Smooth muscle cell of the umbilical artery (primary cell): Measurements from ENCODE around the gene AKAP6. TPM values are rescaled to one million over a fixed set of nuclear protein-coding genes. Genes with fewer than 3 reads are reported as not detected.

ENCODE experiments used
- total RNA-seq: library from RNA; depleted of rRNA; stranded (reverse); fragments of >200 nt; gene quantifications from 2 replicates; pipeline ENCODE4 v1.2.3, GENCODE V29; 2014

Gene AKAP6, protein sequence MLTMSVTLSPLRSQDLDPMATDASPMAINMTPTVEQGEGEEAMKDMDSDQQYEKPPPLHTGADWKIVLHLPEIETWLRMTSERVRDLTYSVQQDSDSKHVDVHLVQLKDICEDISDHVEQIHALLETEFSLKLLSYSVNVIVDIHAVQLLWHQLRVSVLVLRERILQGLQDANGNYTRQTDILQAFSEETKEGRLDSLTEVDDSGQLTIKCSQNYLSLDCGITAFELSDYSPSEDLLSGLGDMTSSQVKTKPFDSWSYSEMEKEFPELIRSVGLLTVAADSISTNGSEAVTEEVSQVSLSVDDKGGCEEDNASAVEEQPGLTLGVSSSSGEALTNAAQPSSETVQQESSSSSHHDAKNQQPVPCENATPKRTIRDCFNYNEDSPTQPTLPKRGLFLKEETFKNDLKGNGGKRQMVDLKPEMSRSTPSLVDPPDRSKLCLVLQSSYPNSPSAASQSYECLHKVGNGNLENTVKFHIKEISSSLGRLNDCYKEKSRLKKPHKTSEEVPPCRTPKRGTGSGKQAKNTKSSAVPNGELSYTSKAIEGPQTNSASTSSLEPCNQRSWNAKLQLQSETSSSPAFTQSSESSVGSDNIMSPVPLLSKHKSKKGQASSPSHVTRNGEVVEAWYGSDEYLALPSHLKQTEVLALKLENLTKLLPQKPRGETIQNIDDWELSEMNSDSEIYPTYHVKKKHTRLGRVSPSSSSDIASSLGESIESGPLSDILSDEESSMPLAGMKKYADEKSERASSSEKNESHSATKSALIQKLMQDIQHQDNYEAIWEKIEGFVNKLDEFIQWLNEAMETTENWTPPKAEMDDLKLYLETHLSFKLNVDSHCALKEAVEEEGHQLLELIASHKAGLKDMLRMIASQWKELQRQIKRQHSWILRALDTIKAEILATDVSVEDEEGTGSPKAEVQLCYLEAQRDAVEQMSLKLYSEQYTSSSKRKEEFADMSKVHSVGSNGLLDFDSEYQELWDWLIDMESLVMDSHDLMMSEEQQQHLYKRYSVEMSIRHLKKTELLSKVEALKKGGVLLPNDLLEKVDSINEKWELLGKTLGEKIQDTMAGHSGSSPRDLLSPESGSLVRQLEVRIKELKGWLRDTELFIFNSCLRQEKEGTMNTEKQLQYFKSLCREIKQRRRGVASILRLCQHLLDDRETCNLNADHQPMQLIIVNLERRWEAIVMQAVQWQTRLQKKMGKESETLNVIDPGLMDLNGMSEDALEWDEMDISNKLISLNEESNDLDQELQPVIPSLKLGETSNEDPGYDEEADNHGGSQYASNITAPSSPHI (N-terminal part only)
- total RNA-seq: 1.2 and 5.3 TPM in 2 replicates

DNA sequence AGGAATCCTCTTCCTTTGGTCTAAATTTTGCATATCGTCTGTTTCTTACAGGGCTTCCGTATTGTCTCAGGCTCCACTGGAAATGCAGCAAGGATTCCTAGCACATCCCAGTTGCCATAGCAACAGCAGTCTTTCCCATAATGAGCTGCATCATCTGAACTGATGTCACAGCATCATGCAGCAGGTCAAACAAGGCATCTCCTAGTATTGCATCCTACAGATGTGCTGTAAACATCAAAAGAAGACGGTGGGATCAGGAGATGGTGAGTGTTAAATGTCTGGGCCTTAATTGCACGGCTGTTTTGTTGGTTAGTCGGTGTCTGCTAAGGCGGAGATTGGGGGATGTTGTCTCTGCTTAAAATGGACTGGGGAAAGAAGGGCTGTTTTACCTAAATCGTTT is at the start of gene AKAP6:
AKAP6 (plus strand) TSS at position 153 of the 400 bp plus-strand sequence. CDS start 104,196 bp downstream, outside the sequence.

Other genes starting within 250 kb of the AKAP6 start
- not detected in 2 replicates for gene RNU6-7, start 127.3 kb upstream of the AKAP6 start, total RNA-seq
- not detected in 2 replicates for gene RNU6-8, start 126.0 kb upstream of the AKAP6 start, total RNA-seq